ENCODE measurements around the gene AUTS2.
A peak's percentile ranks its signal among the peaks of the same experiment; 100 is the strongest.
"Not testable (repeated sequence)": the region's sequence is repeated elsewhere in the genome, so short reads cannot be mapped to it uniquely, and the experiment has no call there.

AUTS2 gene

GRCh38 chr7:70726951-70727378 is 1128.7 kb downstream of the AUTS2 start:
- Histone ChIP-seq H3K9me3 (ENCODE audit: control insufficient read depth, insufficient read depth, low read depth, low read length) (no peaks in the 10 kb centered on the region), H3K9ac (ENCODE audit: low read length) (no peak overlapping the region), H3K4me3 (ENCODE audit: low read depth, low read length) (no peak overlapping the region), H3K27me3 (ENCODE audit: control insufficient read depth, insufficient read depth, low read length) (no peaks in the 10 kb centered on the region), H3K36me3 (ENCODE audit: control insufficient read depth, insufficient read depth, low read length) (no peaks in the 10 kb centered on the region), H3K4me1 (ENCODE audit: control insufficient read depth, insufficient read depth, low read length) (peaks cover 50% of the 10 kb centered on the region), H3K27ac (ENCODE audit: low read depth, low read length) (no peak overlapping the region)

- H3K27ac ChIP-seq (ENCODE audit: low read depth, low read length): no peak overlapping the region
- no peaks in the 10 kb centered on the region for H3K27me3 ChIP-seq (ENCODE audit: control insufficient read depth, insufficient read depth, low read length)
- H3K4me3 ChIP-seq (ENCODE audit: low read depth, low read length): no peak overlapping the region
Observed at GRCh38 chr7:70727861-70728260, 1129.6 kb downstream of the AUTS2 start.

GRCh38 chr7:70728872-70729552 is 1130.7 kb downstream of the AUTS2 start:
- H3K27me3 ChIP-seq (ENCODE audit: control insufficient read depth, insufficient read depth, low read length): no peaks in the 10 kb centered on the region
- H3K36me3 ChIP-seq (ENCODE audit: control insufficient read depth, insufficient read depth, low read length): no peaks in the 10 kb centered on the region
- H3K4me3 ChIP-seq (ENCODE audit: low read depth, low read length): peak overlapping the region; percentile 38
- peak overlapping the region; percentile 39 for H3K27ac ChIP-seq (ENCODE audit: low read depth, low read length)
- H3K4me1 ChIP-seq (ENCODE audit: control insufficient read depth, insufficient read depth, low read length): peaks cover 50% of the 10 kb centered on the region
- H3K9ac ChIP-seq (ENCODE audit: low read length): peak overlapping the region; percentile 23
- no peaks in the 10 kb centered on the region for H3K9me3 ChIP-seq (ENCODE audit: control insufficient read depth, insufficient read depth, low read depth, low read length)

More at GRCh38 chr7:70727861-70728260, 1129.6 kb downstream of the AUTS2 start:
- peaks cover 50% of the 10 kb centered on the region for H3K4me1 ChIP-seq (ENCODE audit: control insufficient read depth, insufficient read depth, low read length)
- H3K9ac ChIP-seq (ENCODE audit: low read length): no peak overlapping the region
- no peaks in the 10 kb centered on the region for H3K36me3 ChIP-seq (ENCODE audit: control insufficient read depth, insufficient read depth, low read length)
- no peaks in the 10 kb centered on the region for H3K9me3 ChIP-seq (ENCODE audit: control insufficient read depth, insufficient read depth, low read depth, low read length)

- H3K4me1 ChIP-seq (ENCODE audit: control insufficient read depth, insufficient read depth, low read length): peaks cover 52% of the 10 kb centered on the region
- peak overlapping the region; percentile 39 for H3K27ac ChIP-seq (ENCODE audit: low read depth, low read length)
- H3K36me3 ChIP-seq (ENCODE audit: control insufficient read depth, insufficient read depth, low read length); H3K9me3 ChIP-seq (ENCODE audit: control insufficient read depth, insufficient read depth, low read depth, low read length); H3K27me3 ChIP-seq (ENCODE audit: control insufficient read depth, insufficient read depth, low read length); H3K9ac ChIP-seq (ENCODE audit: low read length): not testable (repeated sequence)
- peak overlapping the region; percentile 38; the same call in 1 of the 2 replicates for H3K4me3 ChIP-seq (ENCODE audit: low read depth, low read length)
Observed at GRCh38 chr7:70729553-70730157, 1131.4 kb downstream of the AUTS2 start.

GRCh38 chr7:70730451-70731110 is 1132.3 kb downstream of the AUTS2 start:
- Histone ChIP-seq H3K9ac (ENCODE audit: low read length) (no peak overlapping the region), H3K27ac (ENCODE audit: low read depth, low read length) (no peak overlapping the region), H3K9me3 (ENCODE audit: control insufficient read depth, insufficient read depth, low read depth, low read length) (no peaks in the 10 kb centered on the region), H3K4me1 (ENCODE audit: control insufficient read depth, insufficient read depth, low read length) (peaks cover 49% of the 10 kb centered on the region), H3K36me3 (ENCODE audit: control insufficient read depth, insufficient read depth, low read length) (no peaks in the 10 kb centered on the region), H3K4me3 (ENCODE audit: low read depth, low read length) (no peak overlapping the region), H3K27me3 (ENCODE audit: control insufficient read depth, insufficient read depth, low read length) (no peaks in the 10 kb centered on the region)

GRCh38 chr7:70733090-70733489 is 1134.8 kb downstream of the AUTS2 start:
- H3K9me3 ChIP-seq (ENCODE audit: control insufficient read depth, insufficient read depth, low read depth, low read length): no peaks in the 10 kb centered on the region
- H3K4me1 ChIP-seq (ENCODE audit: control insufficient read depth, insufficient read depth, low read length): peaks cover 45% of the 10 kb centered on the region
- H3K27ac ChIP-seq (ENCODE audit: low read depth, low read length): no peak overlapping the region
- H3K9ac ChIP-seq (ENCODE audit: low read length): no peak overlapping the region
- H3K36me3 ChIP-seq (ENCODE audit: control insufficient read depth, insufficient read depth, low read length): no peaks in the 10 kb centered on the region
- H3K4me3 ChIP-seq (ENCODE audit: low read depth, low read length): no peak overlapping the region
- H3K27me3 ChIP-seq (ENCODE audit: control insufficient read depth, insufficient read depth, low read length): no peaks in the 10 kb centered on the region

GRCh38 chr7:70734411-70734810 is 1136.1 kb downstream of the AUTS2 start:
- H3K4me3 ChIP-seq (ENCODE audit: low read depth, low read length): no peak overlapping the region
- H3K4me1 ChIP-seq (ENCODE audit: control insufficient read depth, insufficient read depth, low read length): peaks cover 42% of the 10 kb centered on the region
- H3K36me3 ChIP-seq (ENCODE audit: control insufficient read depth, insufficient read depth, low read length): no peaks in the 10 kb centered on the region
- no peak overlapping the region for H3K9ac ChIP-seq (ENCODE audit: low read length)
- H3K9me3 ChIP-seq (ENCODE audit: control insufficient read depth, insufficient read depth, low read depth, low read length): no peaks in the 10 kb centered on the region
- no peak overlapping the region for H3K27ac ChIP-seq (ENCODE audit: low read depth, low read length)
- H3K27me3 ChIP-seq (ENCODE audit: control insufficient read depth, insufficient read depth, low read length): no peaks in the 10 kb centered on the region

GRCh38 chr7:70735313-70735712 is 1137.0 kb downstream of the AUTS2 start:
- no peaks in the 10 kb centered on the region for H3K9me3 ChIP-seq (ENCODE audit: control insufficient read depth, insufficient read depth, low read depth, low read length)
- no peaks in the 10 kb centered on the region for H3K27me3 ChIP-seq (ENCODE audit: control insufficient read depth, insufficient read depth, low read length)
- no peak overlapping the region for H3K4me3 ChIP-seq (ENCODE audit: low read depth, low read length)
- peaks cover 45% of the 10 kb centered on the region for H3K4me1 ChIP-seq (ENCODE audit: control insufficient read depth, insufficient read depth, low read length)
- H3K9ac ChIP-seq (ENCODE audit: low read length): no peak overlapping the region
- no peak overlapping the region for H3K27ac ChIP-seq (ENCODE audit: low read depth, low read length)
- no peaks in the 10 kb centered on the region for H3K36me3 ChIP-seq (ENCODE audit: control insufficient read depth, insufficient read depth, low read length)

- Histone ChIP-seq H3K27ac (ENCODE audit: low read depth, low read length) (no peak overlapping the region), H3K4me1 (ENCODE audit: control insufficient read depth, insufficient read depth, low read length) (peaks cover 48% of the 10 kb centered on the region), H3K4me3 (ENCODE audit: low read depth, low read length) (no peak overlapping the region), H3K9me3 (ENCODE audit: control insufficient read depth, insufficient read depth, low read depth, low read length) (no peaks in the 10 kb centered on the region), H3K36me3 (ENCODE audit: control insufficient read depth, insufficient read depth, low read length) (no peaks in the 10 kb centered on the region), H3K27me3 (ENCODE audit: control insufficient read depth, insufficient read depth, low read length) (no peaks in the 10 kb centered on the region), H3K9ac (ENCODE audit: low read length) (no peak overlapping the region)
Observed at GRCh38 chr7:70736715-70737460, 1138.6 kb downstream of the AUTS2 start.

- no peaks in the 10 kb centered on the region for H3K9me3 ChIP-seq (ENCODE audit: control insufficient read depth, insufficient read depth, low read depth, low read length)
- no peak overlapping the region for H3K9ac ChIP-seq (ENCODE audit: low read length)
- H3K27me3 ChIP-seq (ENCODE audit: control insufficient read depth, insufficient read depth, low read length): no peaks in the 10 kb centered on the region
- H3K4me1 ChIP-seq (ENCODE audit: control insufficient read depth, insufficient read depth, low read length): peaks cover 49% of the 10 kb centered on the region
- H3K27ac ChIP-seq (ENCODE audit: low read depth, low read length): no peak overlapping the region
- H3K4me3 ChIP-seq (ENCODE audit: low read depth, low read length): no peak overlapping the region
- no peaks in the 10 kb centered on the region for H3K36me3 ChIP-seq (ENCODE audit: control insufficient read depth, insufficient read depth, low read length)
Observed at GRCh38 chr7:70738151-70738885, 1140.0 kb downstream of the AUTS2 start.
